Lower leg skin (tissue), 4 donors: Measurements from ENCODE around the gene SQSTM1. TPM values are rescaled to one million over a fixed set of nuclear protein-coding genes. Genes with fewer than 3 reads are reported as not detected.

Experiments
- DNase-seq, 2 donors: peaks; one replicate each; pipeline ENCODE4 v3.0.0-alpha.2; 2019; ENCODE audit warnings: low spot score in 2 of 2
- H3K4me3 ChIP-seq: fragments of 200-600 bp; sonication (generic); 2 replicates; pipeline ENCODE4 v1.5.1; 2017; ENCODE audit warnings: mild to moderate bottlenecking, low read depth; ENCODE audit not compliant: poor library complexity, severe bottlenecking
- POLR2A ChIP-seq, 2 donors: fragments of 450-650 bp; IDR thresholded peaks; one replicate each; pipeline ENCODE4 v1.6.1; 2016 to 2017; ENCODE audit warnings: antibody characterized with exemption in 2 of 2, mild to moderate bottlenecking in 1 of 2, moderate library complexity in 1 of 2
- WGBS, 2 donors: methylation state at CpG; one replicate each; pipeline ENCODE4 v1.1.5; 2018; 5-methylcytosine and 5-hydroxymethylcytosine counted together
- intact Hi-C: fragments of 100-400 bp; cut with DNase I; formaldehyde crosslinking; loops from one replicate; pipeline ENCODE4 v1.15.0; 2023; ENCODE audit warnings: low total_unique reads
- total RNA-seq, 4 donors: library from RNA; depleted of rRNA; stranded (reverse); fragments of >200 nt; gene quantifications; one replicate each; pipeline ENCODE4 v1.1.0, GENCODE V29; 2016
- TF ChIP-seq, protein P1 (sequence below), 3 donors: fragments of 450-650 bp; IDR thresholded peaks; one replicate each; pipeline ENCODE4 v1.5.1; 2016; ENCODE audit warnings: antibody characterized with exemption in 3 of 3, mild to moderate bottlenecking in 3 of 3, moderate library complexity in 2 of 3

The SQSTM1 gene
- total RNA-seq, 4 donors from 2014 or later = 263 to 508 (median 298) TPM

GRCh38 chr5:179792612-179793467 lies 27.9 kb upstream of the SQSTM1 start:
- intact Hi-C loops = no loop called here
- 73 to 80% methylated on average over 14 to 24 of the region's 24 CpGs for WGBS, 2 donors
- no peak overlapping the region for H3K4me3 ChIP-seq
- TF ChIP-seq, protein P1, sequence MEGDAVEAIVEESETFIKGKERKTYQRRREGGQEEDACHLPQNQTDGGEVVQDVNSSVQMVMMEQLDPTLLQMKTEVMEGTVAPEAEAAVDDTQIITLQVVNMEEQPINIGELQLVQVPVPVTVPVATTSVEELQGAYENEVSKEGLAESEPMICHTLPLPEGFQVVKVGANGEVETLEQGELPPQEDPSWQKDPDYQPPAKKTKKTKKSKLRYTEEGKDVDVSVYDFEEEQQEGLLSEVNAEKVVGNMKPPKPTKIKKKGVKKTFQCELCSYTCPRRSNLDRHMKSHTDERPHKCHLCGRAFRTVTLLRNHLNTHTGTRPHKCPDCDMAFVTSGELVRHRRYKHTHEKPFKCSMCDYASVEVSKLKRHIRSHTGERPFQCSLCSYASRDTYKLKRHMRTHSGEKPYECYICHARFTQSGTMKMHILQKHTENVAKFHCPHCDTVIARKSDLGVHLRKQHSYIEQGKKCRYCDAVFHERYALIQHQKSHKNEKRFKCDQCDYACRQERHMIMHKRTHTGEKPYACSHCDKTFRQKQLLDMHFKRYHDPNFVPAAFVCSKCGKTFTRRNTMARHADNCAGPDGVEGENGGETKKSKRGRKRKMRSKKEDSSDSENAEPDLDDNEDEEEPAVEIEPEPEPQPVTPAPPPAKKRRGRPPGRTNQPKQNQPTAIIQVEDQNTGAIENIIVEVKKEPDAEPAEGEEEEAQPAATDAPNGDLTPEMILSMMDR (IDR thresholded peaks at IDR 0.05) = no peak
- no peak for TF ChIP-seq POLR2A (IDR thresholded peaks at IDR 0.05)
- DNase-seq = no peak

DNA sequence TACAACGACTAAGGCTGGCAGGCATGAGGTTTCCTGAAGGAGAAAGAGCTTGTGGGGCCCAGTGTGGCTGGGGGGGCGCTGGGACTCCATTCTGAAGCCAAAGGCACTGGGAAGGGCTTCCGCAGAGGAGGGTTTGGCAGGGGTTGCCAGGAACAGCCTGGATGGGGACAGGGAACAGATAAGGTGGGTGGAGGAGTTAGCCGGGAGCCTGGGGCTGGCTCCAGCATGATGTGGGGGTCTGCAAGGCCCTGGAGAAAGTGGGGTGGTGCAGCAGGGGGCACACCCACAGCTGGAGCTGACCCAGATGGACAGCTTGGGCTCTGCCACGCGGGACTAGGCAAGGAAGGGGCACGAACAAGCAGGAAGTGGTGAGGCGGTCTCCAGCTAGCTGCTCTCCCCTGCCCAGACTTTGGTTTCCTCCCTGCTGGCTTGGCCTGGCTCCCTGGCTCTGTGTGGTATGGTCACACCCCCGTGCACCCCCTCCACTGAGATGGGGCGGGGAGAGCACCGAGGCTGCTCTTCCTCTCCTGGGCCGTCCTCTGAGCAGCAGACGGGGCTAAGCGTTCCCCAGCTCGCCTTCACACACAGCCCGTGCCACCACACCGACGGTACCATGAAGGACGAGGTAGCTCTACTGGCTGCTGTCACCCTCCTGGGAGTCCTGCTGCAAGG lies 27.1 kb upstream of the SQSTM1 start, which contains the start of gene LTC4S:
TSS of gene LTC4S (plus strand) at position 519 of the 672 bp plus-strand sequence. CDS start at position 614, 95 bp downstream.
- WGBS, 2 donors = 7 to 9% methylated on average over 17 to 19 of the region's 19 CpGs
- intact Hi-C loops = no loop called here

DNA sequence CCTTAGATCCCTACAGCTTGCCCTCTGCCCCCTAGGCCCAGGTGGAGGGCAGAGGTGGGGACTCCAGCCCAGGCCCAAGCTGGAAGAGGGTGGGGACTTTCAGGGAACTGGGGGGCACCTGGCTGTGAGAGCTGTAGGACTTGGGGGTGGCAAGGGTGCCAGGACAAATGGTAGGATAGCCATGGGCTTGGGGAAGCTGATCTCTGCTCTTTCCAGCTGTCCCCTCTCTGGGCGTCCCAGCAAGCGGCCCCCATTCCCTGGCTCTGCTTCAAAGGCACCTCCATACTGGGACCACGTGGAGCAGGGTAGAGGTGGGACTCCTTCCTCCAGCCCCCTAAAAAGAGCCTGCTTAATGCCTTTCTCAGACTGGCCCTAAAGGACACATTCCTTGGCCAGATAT lies 26.5 kb upstream of the SQSTM1 start:
- WGBS, 2 donors = 55 to 59% methylated on average over 3 of the region's 3 CpGs
- TF ChIP-seq, protein P1 (IDR thresholded peaks at IDR 0.05) = no peak
- TF ChIP-seq POLR2A (IDR thresholded peaks at IDR 0.05) = no peak
- intact Hi-C loops = no loop called here
- H3K4me3 ChIP-seq = no peak overlapping the region
- no peak for DNase-seq

More for the DNA sequence above, 27.1 kb upstream of the SQSTM1 start, which contains the start of gene LTC4S:
- no peak within 1 kb of the TSS for H3K4me3 ChIP-seq
- no peak for TF ChIP-seq POLR2A (IDR thresholded peaks at IDR 0.05)
- TF ChIP-seq, protein P1 (IDR thresholded peaks at IDR 0.05) = no peak
- peak; percentile 79 to 96 for DNase-seq

DNA sequence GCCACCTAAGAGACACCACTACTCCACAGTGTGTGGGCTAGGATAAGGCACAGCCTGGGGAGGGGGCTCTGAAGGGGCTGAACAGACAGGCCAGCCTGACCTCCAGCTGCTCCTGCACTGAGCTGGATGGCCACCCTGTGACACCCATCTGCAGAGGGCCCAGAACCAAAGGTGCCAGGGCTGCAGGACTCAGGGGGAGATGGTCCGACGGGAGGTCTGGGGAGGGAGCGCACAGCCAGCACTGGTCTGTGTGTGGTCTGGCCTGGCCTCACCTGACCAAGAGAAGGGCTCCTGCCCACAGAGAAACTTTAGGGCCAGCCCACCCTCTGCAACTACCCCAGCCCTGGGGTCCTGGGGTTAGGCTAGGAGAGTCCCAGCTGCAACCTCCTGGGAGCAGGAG lies 26.1 kb upstream of the SQSTM1 start:
- 80 to 100% methylated on average over 3 of the region's 3 CpGs for WGBS, 2 donors
- TF ChIP-seq, protein P1 (IDR thresholded peaks at IDR 0.05) = no peak
- TF ChIP-seq POLR2A (IDR thresholded peaks at IDR 0.05) = no peak
- no peak overlapping the region for H3K4me3 ChIP-seq
- intact Hi-C loops = no loop called here
- DNase-seq = no peak

DNA sequence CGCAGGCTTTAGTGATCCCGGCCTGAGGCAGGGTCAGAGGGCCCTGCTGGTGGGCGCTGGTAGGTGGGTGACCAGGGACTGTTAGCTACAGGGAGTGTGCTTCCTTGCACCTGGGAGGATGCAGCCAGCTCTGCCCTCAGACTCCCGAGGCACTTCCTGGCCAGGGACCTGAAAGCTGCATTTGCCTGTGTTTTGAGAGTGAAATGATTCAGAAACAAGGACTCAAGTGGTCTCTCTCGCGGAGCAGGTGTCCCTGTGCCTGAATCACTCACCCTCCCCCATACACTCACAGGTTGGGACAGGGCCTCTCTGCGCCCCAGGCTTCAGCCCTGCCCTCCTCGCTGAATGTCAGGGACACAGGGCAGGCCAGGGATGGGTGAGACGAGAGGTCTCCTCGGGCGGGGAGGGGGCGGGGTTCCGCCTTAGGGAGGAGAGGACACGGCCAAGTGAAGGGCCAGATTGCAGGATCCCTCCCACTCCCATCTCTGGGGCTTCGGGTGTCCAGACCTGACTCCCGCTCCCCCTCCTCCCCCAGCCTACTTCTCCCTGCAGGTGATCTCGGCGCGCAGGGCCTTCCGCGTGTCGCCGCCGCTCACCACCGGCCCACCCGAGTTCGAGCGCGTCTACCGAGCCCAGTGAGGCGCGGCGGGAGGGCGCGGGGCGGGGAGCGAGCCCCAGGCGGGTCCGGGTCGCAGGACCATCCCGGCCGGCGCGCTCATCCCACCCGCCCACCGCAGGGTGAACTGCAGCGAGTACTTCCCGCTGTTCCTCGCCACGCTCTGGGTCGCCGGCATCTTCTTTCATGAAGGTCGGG lies 25.4 kb upstream of the SQSTM1 start:
- TF ChIP-seq, protein P1 (IDR thresholded peaks at IDR 0.05) = no peak
- no peak for TF ChIP-seq POLR2A (IDR thresholded peaks at IDR 0.05)
- intact Hi-C loops = no loop called here
- 9 to 10% methylated on average over 42 to 48 of the region's 53 CpGs for WGBS, 2 donors
- H3K4me3 ChIP-seq = peak overlapping the region; percentile 16
- peak in 1 of 2 donors; percentile 91 for DNase-seq
